Stimulated activated CD4-positive, alpha-beta T cell treated with anti-CD3 and anti-CD28 coated beads, TNF-alpha, amount 100 ng/mL, for 1 hour (primary cell): Measurements from ENCODE around the gene CHMP2A.
A peak's percentile ranks its signal among the peaks of the same experiment; 100 is the strongest.

Source experiments
- DNase-seq, 3 donors: peaks; one replicate each; pipeline ENCODE4 v3.0.0-alpha.2; 2020; ENCODE audit warnings: low read depth in 3 of 3, low spot score in 1 of 3

Gene CHMP2A

DNA sequence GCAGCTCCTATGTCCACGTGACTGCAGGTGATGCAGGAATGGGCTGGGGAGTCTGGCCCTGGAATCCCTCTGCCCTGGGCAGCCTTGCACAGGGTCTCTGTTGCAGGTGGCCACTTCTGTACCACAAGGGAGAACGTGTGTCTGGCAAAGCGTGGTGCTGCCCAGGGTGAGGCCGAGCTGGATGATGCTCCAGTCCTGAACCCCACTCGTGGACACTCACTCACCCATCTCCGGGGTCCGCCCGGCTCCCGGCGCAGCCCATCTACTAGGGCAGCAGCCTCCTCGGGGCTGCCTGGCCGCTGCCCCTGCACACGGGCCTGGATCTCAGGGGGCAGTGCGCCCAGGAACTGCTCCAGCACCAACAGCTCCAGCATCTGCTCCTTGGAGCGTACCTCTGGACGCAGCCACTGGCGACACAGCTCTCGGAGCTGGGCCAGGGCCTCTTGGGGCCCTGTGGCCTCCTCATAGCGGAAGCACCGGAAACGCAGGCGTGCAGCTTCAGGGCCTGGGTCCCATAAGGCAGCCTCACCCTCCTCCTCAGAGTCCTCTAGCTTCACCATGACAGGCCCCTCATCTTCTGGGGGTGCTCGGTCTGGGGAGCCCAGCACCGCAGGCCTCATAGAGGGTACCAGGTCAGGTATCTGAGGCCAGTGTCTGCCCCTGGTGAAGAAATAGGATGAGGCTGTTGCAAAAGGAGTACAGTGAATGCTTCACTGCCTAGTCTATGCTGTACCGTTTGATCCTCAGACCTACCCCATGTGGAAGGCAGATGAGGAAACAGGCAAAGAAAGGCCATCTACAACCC is 16.1 kb upstream of the CHMP2A start:
- no peak for DNase-seq

DNA sequence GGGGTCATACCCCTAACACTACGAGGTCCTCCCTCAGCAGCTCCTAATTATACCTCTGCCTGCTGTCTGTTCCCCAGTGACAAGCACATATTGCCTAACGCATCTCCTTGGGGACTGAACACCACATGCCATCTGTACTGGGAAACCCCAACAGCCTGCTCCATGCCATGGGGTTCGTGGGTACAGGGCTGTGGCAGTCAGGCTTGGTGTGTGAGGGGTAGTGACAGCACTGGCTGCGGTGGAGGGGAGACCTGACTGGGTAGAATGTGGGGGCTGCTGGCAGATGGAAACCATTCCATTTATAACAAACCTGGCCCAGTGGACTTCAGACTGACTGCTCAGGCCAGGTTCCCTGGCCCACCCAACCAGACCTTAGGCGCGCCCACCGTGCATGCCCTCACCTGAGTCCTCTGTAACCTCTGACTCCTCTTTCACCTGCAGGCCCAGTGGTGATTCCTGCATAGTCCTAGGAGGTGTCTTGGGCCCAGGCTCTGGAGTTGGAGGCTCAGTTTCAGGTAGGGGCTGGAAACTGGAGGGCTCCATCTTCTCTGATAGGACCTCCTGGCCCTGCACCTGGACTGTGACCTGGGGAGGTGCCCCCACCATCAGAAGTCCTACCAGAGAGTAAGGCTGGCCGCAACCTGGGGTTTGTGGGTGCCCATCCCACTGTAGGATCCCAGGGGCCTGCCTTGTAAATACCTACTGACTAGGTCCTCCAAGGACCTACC is 15.2 kb upstream of the CHMP2A start:
- DNase-seq: no peak

DNA sequence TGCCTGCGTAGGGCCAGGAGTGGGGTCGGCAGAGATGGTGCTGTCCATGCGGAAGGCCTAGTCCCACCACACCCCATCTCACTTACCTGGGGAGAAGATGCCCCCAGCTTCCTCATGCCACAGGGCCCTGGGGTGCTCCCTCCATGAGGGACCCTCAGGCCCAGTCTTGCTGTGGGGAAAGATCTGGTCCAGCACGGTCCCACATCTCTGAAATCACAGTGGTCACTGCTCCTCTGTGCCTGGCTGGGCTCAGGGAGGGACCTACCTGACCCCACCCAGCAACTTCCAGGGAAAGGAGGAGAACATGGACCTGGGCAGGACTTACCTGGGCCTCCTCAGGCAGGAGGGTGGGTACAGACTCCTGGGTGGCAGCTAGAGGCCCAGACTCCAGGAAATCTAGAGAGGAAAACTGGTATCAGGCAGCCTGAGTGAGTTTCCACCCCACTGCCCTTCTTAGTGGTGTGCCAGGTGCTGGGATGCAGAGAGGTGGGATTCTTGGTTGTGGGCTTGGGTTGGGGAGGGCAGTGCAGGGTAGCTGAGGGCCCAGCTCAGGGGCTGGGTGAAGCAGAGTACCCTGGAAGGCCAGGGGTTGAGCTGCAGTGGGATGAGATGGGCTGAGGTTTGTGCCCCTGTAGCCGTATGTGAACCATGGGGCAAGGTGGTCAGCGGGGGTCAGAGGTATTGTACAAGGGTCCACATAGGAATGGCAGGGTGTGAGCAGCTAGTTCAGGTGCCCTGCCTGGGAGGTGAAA is 14.5 kb upstream of the CHMP2A start:
- DNase-seq: no peak

DNA sequence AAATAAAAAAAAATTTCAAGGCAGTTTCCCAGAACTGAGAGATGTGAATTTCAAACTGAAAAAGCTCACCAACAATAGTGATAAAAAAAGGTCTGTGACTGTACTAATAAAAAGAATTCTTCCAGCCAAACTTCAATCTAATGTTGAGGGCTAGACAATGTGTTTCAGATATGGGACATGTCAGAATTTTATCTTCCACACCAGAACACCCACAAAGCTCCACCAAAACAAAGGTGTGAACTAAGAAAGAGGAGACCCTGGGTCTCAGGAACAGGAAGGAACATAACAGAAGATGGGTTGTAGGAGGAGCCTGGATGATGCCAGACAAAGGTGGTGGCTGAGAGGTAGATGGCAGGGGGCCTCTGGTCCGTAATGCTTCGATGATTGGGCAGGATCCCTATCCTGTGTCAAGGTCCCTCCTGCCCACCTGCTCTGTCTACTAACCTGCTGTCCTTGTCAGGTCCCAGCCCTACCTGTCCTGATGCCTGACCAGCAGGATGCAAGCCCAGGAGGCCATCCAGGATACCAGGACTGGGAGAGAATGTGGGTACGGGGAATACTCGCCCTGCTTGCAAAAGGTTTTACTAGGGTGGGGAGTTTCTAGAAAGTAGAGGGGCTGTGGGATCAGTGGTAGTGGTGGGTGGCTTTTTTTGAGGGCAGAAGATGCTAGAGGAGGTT is 13.7 kb upstream of the CHMP2A start:
- DNase-seq: no peak

DNA sequence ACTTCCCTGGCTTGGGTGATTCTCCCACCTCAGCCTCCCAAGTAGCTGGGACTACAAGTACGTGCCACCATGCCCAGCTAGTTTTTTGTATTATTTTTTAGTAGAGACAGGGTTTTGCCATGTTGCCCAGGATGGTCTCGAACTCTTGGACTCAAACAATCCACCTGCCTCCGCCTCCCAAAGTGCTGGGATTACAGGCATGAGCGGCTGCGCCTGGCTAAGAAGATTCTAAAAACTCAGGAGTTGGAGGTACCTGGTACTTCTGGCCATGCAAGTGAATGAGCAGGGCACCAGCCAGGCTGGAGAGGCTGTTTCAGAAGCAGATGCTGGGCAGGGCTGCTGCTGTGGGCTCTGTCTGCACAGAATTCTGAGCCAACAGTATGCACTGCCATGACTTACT is 12.1 kb upstream of the CHMP2A start:
- DNase-seq: no peak

DNA sequence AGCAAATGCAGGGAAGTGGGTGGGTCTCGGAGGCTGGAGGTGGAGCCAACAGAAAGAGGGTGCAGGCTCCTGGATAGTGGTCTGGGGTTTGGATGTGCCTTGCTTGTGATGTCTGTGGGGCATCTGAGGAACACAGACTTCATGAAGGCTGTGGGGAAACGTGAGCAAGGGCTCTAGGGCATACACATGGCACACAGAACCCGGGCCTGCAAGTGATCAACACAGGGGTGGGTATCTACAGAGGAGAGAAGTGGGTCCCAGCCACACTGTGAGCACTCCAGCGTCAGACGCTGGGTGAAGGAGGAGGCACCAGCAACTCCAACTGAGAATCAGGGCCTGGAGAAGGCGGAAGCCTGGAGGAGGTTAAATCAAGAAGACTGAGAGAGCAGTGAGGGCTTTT is 8.9 kb upstream of the CHMP2A start:
- no peak for DNase-seq

DNA sequence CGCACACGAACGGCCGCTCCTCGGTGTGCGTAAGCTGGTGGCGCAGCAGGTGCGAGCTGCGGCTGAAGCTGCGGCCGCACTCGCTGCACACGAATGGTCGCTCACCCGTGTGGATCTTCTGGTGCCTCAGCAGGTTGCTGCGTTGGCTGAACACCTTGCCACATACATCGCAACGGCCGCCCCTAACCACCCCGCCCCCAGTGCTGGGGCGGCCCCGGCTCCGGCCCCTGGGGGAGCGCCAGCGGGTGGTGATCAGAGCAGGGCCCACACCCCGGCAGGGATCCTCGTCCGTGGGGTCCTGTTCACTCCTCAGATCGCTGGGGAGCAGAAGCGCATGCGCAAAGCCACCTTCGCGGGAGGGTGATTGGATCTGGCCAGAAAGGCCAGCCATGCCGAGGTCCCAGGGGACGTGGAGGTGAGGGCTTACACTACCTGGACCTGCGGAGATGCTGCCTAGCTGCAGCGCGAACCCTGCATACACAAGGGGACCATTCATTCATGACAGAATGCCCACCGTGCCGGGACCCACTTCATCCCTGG is 8.2 kb upstream of the CHMP2A start:
- no peak for DNase-seq

DNA sequence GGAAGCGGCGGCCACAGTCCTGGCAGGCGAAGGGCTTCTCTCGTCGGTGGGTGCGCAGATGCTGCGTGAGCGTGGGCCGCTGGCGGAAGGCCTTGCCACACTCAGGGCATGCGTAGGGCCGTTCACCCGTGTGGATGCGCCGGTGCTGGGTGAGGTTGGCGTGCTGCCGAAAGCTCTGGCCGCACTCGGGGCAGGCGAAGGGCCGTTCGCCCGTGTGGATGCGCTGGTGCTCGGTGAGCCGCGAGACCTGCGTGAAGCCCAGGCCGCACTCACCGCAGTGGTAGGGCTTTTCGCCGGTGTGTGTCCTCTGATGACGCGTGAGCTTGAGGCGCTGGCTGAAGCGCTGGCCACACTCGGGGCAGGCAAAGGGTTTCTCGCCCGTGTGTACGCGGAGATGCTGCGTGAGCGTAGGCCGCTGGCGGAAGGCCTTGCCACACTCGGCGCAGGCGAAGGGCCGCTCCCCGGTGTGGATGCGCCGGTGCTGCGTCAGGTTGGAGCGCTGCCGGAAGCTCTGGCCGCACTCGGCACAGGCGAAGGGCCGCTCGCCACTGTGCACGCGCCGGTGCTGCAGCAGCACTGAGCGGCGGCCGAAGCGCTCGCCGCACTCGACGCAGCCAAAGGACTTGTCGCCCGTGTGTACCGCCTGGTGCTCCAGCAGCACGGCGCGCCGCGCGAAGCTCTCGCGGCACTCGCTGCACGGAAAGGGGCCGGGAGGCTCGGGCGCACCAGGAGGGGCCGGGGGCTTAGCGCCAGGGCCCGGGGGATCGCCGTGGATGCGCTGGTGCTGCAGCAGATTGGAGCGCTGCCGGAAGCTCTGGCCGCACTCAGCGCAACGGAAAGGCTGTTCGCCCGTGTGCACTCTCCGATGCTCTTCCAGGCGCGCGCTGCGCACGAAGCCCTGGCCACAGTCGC is 7.5 kb upstream of the CHMP2A start:
- DNase-seq: no peak

DNA sequence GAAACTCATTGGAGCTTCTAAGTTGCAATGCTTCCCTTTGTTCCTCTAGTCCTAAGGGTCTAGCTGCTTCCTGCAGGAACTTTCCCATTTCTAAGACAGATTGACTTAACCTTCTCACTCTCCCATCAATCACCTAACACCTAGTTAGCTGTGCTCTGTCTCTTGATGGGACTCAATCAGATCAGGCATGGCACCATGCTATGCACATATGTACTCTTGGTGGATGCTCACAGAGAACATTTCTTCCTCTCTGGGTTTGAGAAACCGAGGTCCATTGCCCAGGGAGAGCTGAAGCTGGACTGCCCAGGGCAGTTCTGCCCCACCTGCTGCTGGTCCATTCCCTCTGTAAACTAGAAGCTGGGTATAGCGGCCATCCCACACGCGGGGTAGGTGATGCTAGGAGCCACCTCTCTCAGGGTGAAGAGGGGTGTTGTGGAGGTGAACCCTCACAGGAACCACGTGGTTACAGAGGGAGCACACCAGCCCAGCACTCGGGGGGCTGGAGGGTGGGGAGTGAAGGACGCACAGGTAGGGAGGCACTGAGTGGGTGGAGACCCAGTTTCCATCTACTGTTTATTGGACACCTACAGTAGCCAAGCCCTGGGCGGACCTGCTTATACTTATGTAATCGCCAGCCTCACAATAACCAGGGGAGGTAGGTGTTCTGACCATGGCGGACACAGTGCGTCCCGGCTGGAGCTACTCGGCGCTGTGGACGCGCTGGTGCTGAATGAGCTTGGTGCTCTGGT is 6.6 kb upstream of the CHMP2A start:
- no peak for DNase-seq

DNA sequence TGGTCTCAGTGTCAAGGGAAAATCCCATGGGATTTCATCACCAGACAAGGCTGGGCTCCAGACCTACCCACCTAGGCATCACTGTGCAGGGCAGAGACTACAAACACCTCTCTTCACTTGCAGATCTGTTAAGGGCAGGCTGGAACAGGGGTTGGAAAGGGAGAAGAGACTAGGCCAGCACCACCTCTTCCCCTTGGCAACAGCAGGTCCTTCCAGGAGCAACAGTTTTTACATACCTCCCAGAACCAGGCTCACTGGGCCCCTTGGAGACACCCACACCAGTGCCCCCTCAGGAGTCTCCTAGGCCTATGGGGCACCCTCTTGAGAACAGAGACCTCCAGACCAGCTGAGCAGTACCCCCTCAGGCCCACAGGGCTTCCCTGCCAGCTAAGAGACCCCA is 6.0 kb upstream of the CHMP2A start:
- DNase-seq: no peak

DNA sequence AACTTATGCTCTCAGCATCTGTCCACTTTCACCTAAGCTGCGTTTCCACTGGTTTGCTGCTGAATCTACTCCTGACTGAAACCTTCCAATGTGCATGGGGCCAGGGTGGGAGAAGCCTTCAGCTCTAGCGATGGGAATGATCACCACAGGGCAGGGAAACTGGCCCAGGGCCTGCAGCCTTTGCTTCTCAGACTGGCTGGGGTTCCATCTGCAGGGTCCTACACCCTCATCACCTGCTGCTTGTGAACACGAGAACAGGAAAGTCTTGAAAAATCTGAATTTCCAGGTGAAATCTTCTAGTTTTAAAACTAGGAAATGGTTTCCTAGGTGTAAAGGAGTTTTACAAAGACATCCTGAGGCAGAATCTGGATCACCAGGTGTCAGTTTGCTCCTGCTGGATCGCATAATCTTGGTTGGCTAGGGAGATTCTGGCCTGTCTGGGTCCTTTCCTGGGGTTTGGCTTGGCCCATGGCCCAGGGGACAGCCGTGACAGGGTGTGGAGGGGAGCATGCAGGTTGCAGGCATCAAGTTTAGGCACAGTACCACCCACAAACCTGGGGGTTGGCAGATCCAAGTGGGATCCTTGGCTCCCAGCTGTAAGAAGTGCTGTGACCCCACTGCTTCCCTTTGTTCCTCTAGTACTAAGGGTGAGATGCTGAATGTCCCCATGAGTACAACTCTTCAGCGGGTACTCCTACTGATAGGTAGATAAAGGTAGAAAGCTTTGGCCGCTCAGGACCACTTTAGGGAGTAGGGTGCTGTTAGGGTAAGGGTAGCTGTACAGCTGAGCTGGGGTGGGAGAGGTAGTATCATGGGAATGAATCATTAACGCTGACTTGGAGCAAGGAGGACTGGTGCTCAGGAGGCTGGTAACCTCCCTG is 5.3 kb upstream of the CHMP2A start:
- DNase-seq: no peak

DNA sequence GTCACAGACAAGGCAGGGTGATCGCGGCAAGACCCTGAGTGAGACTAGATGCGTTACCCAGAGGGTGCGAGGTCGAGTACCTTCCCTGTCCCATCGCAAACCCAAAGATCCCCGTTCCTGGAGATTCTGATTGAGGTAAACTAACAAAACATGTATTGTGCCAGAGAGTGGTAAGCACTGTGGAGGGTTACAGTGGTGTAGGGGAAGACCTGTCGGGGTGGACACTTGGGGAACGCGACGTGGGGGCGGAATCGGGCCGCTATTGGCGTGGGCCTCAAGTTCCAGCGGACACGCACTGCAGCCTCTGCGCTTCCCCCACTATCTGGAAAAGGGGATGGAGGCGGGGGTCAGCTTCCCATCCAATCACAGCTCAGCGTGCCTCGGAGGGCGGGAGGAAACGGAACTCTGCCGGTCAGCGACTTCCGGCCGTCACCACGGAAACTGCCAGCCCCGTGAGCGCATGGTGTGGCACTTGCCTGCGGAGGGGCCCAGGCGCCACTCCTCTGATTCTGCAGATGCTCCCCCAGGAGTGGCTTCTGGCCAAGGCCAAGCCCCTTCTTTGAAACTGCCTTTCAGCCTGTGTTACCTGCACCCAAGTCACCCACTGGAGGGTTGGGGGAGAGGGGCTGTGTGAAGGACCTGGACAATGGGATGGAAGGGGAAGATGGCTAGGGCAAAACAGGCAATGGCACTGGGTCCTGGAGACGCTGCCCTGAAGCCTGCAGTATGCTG is 4.5 kb upstream of the CHMP2A start:
- no peak for DNase-seq

DNA sequence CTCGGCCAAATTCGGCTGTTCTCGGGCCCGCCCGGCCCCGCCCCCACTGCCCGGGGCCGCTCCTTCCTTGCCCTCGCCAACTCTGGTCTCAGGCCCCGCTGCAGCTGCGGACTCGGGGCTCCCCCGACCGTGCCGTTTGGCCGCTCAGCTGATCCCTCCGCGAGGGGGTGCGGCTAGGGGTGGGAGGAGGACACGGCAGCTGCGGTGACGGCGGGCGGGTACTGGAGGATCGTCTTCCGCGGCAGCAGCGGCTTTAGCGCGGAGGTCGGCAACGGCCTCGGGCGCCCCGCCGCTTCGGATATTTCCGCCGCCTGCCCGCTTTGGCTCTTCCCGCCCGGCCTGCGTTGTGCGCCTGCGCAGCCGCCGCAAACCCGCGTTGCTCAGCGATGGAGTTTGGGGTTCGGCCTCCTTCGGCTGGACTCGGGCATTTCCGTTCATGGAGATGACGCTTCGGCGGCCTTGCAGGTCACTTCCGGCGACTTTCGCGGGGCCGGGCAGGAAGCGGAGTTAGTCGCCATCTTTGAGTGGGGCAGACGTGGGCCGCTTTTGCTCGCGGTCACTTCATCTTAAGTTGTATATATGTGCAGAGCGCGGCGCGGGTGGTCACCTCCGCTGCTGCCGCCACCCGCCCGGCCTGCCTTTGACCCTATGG is 3.8 kb upstream of the CHMP2A start:
- DNase-seq: peak; percentile 99

DNA sequence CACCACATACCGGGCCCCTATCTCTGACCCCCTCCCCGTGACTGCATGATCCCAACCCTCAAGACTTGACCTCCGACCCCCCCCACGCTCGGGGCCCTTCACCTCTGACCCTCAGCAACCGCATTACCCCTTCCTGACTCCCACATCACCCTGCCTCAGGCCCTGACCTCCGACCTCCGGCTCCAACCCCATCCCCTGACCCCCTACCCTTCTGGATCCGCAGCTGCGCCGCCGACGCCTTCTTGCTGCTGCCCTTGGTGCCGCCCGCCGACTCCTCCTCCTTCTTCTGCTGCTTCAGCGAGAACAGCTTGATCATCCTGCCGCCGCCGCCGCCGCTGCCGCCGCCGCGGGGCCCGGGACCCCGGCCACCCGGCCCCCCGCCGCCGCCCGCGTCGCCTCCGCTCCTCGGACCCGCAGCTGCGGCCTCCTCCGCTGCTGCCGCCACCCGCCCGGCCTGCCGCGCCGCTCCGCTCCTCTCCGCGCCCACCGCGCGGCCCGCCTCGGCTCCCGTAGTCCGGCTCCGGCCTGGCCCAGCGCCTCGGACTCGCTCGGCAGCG is 3.2 kb upstream of the CHMP2A start, which contains the start of gene UBE2M:
Gene UBE2M, minus strand, starts transcription at position 546 of the 557 bp plus-strand sequence. Its CDS starts 230 bp downstream, at position 316.
- DNase-seq: no peak

DNA sequence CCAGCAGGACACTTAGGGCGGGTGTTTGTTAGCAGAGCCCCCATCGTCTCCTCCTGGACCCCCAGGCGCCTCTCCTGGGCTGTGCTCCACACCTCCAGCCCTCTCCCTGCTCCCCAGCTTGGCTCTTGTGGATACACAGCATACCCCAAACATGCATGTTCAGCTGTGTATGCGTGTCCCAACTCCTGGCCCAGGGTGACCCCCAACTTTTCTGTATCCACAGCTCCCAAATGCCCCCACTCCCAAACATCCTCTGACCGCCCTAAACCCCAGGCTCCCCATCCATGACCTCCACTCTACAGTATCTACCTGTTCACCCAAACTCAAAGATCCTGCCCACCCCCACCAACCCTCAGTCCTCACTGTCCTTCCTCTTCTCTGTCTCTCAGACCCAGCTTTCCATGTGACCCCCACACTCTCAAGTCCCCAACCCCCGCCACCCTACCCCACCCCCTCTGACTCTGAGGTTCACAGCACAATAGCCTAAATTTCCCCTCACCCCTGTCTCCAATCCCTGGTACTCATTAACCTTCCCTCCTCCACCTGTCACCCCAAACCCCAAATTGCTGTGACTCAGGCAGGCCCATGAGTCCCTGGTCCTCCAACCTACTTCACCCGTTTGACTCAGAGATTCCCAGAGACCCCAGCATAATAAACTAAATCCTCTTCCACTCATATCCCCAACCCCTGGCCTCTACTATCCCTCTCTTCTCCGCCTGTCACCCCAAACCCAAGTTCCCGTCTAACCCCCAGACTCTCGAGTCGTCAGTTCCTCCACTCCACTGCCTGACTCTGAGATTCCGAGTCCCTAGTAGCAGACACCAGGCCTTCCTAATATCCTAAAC is 2.5 kb upstream of the CHMP2A start:
- no peak for DNase-seq
